Measurements from ENCODE around the gene NUBP1. TPM values are rescaled to one million over a fixed set of nuclear protein-coding genes. Genes with fewer than 3 reads are reported as not detected.

The NUBP1 gene
- total RNA-seq, 1 donor from 2014 or later, result 20.0 TPM

- peaks cover 4% of the 10 kb centered on the region for H3K9me3 Mint-ChIP-seq (ENCODE audit: low read depth)
- TF ChIP-seq CTCF (IDR thresholded peaks at IDR 0.05), result no peak
- no peak overlapping the region for H3K27ac Mint-ChIP-seq (ENCODE audit: unreplicated experiment)
Observed at GRCh38 chr16:10805334-10805733, 61.7 kb downstream of the NUBP1 start.

GRCh38 chr16:10806698-10807097 is 63.1 kb downstream of the NUBP1 start:
- Mint-ChIP-seq H3K27me3 (ENCODE audit: low read depth) (peaks cover 24% of the 10 kb centered on the region), H3K36me3 (ENCODE audit: low read depth) (no peaks in the 10 kb centered on the region), H3K27ac (ENCODE audit: unreplicated experiment) (no peak overlapping the region), H3K9me3 (ENCODE audit: low read depth) (peaks cover 4% of the 10 kb centered on the region), H3K4me3 (ENCODE audit: unreplicated experiment) (no peak overlapping the region), H3K4me1 (ENCODE audit: low read depth) (no peaks in the 10 kb centered on the region)
- no peak for TF ChIP-seq CTCF (IDR thresholded peaks at IDR 0.05)
- DNase-seq (ENCODE audit: low spot score), result no peak

More at GRCh38 chr16:10805334-10805733, 61.7 kb downstream of the NUBP1 start:
- Mint-ChIP-seq H3K36me3 (ENCODE audit: low read depth) (no peaks in the 10 kb centered on the region), H3K4me1 (ENCODE audit: low read depth) (no peaks in the 10 kb centered on the region), H3K27me3 (ENCODE audit: low read depth) (peaks cover 24% of the 10 kb centered on the region), H3K4me3 (ENCODE audit: unreplicated experiment) (no peak overlapping the region)
- DNase-seq (ENCODE audit: low spot score), result no peak

- H3K4me1 Mint-ChIP-seq (ENCODE audit: low read depth), result no peaks in the 10 kb centered on the region
Observed at GRCh38 chr16:10808218-10808617, 64.6 kb downstream of the NUBP1 start.

GRCh38 chr16:10808850-10809249 is 65.2 kb downstream of the NUBP1 start:
- peaks cover 24% of the 10 kb centered on the region for H3K27me3 Mint-ChIP-seq (ENCODE audit: low read depth)
- peaks cover 4% of the 10 kb centered on the region for H3K9me3 Mint-ChIP-seq (ENCODE audit: low read depth)
- H3K4me1 Mint-ChIP-seq (ENCODE audit: low read depth), result no peaks in the 10 kb centered on the region
- no peak for TF ChIP-seq CTCF (IDR thresholded peaks at IDR 0.05)
- no peaks in the 10 kb centered on the region for H3K36me3 Mint-ChIP-seq (ENCODE audit: low read depth)
- no peak for DNase-seq (ENCODE audit: low spot score)
- no peak overlapping the region for H3K4me3 Mint-ChIP-seq (ENCODE audit: unreplicated experiment)
- H3K27ac Mint-ChIP-seq (ENCODE audit: unreplicated experiment), result no peak overlapping the region

More at GRCh38 chr16:10808218-10808617, 64.6 kb downstream of the NUBP1 start:
- H3K27me3 Mint-ChIP-seq (ENCODE audit: low read depth), result peaks cover 26% of the 10 kb centered on the region
- H3K9me3 Mint-ChIP-seq (ENCODE audit: low read depth), result peaks cover 4% of the 10 kb centered on the region
- no peaks in the 10 kb centered on the region for H3K36me3 Mint-ChIP-seq (ENCODE audit: low read depth)
- TF ChIP-seq CTCF (IDR thresholded peaks at IDR 0.05), result no peak
- DNase-seq (ENCODE audit: low spot score), result no peak
- no peak overlapping the region for H3K27ac Mint-ChIP-seq (ENCODE audit: unreplicated experiment)
- no peak overlapping the region for H3K4me3 Mint-ChIP-seq (ENCODE audit: unreplicated experiment)

GRCh38 chr16:10809706-10810105 is 66.1 kb downstream of the NUBP1 start:
- Mint-ChIP-seq H3K9me3 (ENCODE audit: low read depth) (peaks cover 4% of the 10 kb centered on the region), H3K4me1 (ENCODE audit: low read depth) (no peaks in the 10 kb centered on the region), H3K27ac (ENCODE audit: unreplicated experiment) (no peak overlapping the region), H3K36me3 (ENCODE audit: low read depth) (no peaks in the 10 kb centered on the region), H3K4me3 (ENCODE audit: unreplicated experiment) (no peak overlapping the region), H3K27me3 (ENCODE audit: low read depth) (peaks cover 25% of the 10 kb centered on the region)
- no peak for TF ChIP-seq CTCF (IDR thresholded peaks at IDR 0.05)
- no peak for DNase-seq (ENCODE audit: low spot score)
